AG04449 (cell line): ENCODE measurements around the gene COQ3.

Experiments used
- CTCF ChIA-PET: fragments of 350-600 bp; formaldehyde crosslinking; extraction: SDS; loops from one replicate; lab custom pipeline; 2021; ENCODE audit warnings: antibody characterized with exemption; lab: Yijun Ruan, JAX
- POLR2A ChIA-PET: fragments of 400-600, 350-600 bp; formaldehyde crosslinking; extraction: SDS; loops from one replicate; lab custom pipeline; 2020; ENCODE audit warnings: antibody characterized with exemption, inconsistent platforms; lab: Yijun Ruan, JAX
- DNase-seq: peaks from one replicate; pipeline ENCODE4 v3.0.0-alpha.2; 2010; ENCODE audit warnings: low read depth, low spot score
- H3K4me3 ChIP-seq: 2 replicates; pipeline ENCODE4 v1.5.1; 2011; ENCODE audit warnings: low read depth, mild to moderate bottlenecking, control low read depth, low read length
- TF ChIP-seq, protein P1 (sequence below): IDR thresholded peaks from one replicate; pipeline ENCODE4 v1.5.1; 2011; ENCODE audit warnings: mild to moderate bottlenecking, moderate library complexity, low read length, control low read depth, inconsistent platforms; ENCODE audit not compliant: insufficient read depth; ENCODE audit errors: missing control alignments

The COQ3 gene

DNA sequence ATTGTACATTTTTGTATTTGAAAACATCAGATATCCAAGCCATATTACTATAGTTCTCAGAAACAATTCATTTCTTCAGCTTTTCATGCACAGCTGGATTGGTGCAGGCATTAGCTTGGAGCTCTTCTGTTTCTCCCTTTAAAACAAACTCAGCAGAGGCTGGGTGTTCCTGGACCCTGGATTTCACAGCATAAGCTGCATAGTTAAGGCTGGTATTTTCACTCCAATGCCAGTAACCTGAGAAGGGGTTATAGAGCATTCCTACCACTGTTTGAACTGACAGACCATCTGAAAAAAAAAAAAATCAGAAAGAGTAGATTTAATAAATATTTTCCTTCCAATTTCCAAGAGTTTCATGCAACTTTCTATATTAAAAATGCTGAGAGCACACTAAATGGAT is 24.5 kb downstream of the COQ3 start:
- no peak overlapping the region for H3K4me3 ChIP-seq
- no peak for DNase-seq
- CTCF ChIA-PET: interaction anchor here (0.8 to 2.5 kb wide), 2 partner anchors 31 to 39 kb away, joined by 3 to 8 read pairs; no protein-coding TSS in a partner anchor
- POLR2A ChIA-PET: no interaction called here
- TF ChIP-seq, protein P1, sequence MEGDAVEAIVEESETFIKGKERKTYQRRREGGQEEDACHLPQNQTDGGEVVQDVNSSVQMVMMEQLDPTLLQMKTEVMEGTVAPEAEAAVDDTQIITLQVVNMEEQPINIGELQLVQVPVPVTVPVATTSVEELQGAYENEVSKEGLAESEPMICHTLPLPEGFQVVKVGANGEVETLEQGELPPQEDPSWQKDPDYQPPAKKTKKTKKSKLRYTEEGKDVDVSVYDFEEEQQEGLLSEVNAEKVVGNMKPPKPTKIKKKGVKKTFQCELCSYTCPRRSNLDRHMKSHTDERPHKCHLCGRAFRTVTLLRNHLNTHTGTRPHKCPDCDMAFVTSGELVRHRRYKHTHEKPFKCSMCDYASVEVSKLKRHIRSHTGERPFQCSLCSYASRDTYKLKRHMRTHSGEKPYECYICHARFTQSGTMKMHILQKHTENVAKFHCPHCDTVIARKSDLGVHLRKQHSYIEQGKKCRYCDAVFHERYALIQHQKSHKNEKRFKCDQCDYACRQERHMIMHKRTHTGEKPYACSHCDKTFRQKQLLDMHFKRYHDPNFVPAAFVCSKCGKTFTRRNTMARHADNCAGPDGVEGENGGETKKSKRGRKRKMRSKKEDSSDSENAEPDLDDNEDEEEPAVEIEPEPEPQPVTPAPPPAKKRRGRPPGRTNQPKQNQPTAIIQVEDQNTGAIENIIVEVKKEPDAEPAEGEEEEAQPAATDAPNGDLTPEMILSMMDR: no peak

DNA sequence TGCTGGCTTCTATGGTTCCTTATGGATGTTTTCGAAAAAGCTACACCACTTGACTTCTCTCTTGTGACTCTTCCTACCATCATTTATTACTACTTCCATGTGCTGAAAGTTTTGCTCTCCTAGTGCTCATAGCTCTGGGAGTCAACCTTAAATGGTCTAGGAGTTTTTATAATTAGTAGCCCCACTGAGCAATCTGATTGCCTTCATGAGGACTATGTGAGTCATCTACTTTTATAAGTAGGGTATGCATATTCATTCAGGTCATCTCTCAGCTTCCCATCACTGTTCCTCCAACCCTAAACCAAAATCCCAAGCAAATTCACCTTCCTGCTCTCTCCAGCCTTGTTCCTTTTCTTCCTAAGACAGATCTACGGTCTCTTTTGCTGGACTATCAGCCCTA is 27.1 kb downstream of the COQ3 start:
- POLR2A ChIA-PET: no interaction called here
- no peak for DNase-seq
- CTCF ChIA-PET: interaction anchor here (1.9 kb wide), 1 partner anchor 37 kb away, joined by 7 read pairs; no protein-coding TSS in a partner anchor
- TF ChIP-seq, protein P1: no peak
- H3K4me3 ChIP-seq: no peak overlapping the region

DNA sequence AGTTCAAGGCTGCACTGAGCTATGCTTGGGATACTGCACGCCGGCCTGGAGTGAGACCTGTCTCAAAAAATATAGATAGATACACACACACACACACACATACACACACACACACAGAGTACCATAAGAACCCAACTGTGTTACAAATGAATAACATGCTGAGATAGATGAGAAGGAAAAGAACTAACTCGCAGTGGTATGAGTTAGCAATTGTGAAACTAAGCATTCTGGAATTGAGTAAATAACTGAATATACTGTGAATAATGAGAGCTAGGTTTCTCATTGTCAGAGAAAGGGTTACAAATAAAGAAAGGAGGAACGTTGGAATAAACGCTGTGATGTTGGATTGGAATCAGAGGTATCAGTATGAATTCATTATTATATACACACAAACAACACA is 30.0 kb downstream of the COQ3 start:
- CTCF ChIA-PET: no interaction called here
- DNase-seq: no peak
- POLR2A ChIA-PET: no interaction called here
- H3K4me3 ChIP-seq: no peak overlapping the region
- TF ChIP-seq, protein P1: no peak

DNA sequence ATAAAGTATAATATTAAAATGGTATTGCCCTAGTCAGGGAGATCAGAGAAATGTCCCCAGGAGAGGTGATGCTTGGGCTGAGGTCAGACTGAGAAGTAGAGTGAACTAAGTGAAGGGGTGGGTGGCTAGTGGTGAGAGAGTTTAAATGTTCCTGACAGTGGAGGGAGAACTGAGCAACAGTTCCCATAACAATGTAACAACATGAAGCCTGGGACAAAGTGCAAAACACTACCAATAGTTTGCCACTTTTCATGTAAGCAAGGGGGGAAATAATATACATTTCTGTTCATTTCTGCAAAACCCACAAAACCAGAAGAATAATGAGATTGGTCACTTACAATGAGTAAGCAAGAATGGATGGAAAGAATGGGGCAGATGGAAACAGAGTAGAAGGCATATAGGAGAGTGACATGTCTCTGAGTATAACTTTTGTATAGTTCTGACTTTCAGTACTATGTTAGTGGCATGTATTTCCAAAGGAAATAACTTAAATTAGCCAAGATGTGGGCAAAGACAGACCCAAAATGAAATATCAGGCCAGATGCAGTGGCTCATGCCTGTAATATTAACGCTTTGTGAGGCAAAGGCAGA is 31.2 kb downstream of the COQ3 start:
- ChIA-PET POLR2A (no interaction called here), CTCF (no interaction called here)
- TF ChIP-seq, protein P1: no peak
- no peak overlapping the region for H3K4me3 ChIP-seq
- no peak for DNase-seq

DNA sequence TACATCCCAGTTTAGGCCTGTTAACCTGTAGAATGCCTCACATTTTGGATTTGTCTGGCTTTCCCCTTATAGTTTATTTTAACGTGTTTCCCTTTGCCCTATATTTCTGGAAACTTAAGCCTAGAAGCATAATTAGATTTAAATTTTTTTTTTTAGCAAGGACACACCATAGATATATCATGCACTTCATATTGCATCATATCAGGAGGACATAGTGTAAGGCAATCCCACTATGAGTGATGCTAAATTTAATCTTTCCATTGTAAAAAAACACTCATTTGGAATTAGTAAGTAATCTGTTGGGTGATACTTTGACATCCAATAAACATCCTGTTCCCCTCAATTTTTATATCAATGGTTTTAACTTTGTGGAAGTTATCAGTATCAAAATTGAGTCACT is 34.2 kb downstream of the COQ3 start:
- TF ChIP-seq, protein P1: no peak
- POLR2A ChIA-PET: no interaction called here
- CTCF ChIA-PET: interaction anchor here (1.5 kb wide), 1 partner anchor 9 kb away, joined by 4 read pairs; no protein-coding TSS in a partner anchor
- no peak for DNase-seq
- H3K4me3 ChIP-seq: no peak overlapping the region

DNA sequence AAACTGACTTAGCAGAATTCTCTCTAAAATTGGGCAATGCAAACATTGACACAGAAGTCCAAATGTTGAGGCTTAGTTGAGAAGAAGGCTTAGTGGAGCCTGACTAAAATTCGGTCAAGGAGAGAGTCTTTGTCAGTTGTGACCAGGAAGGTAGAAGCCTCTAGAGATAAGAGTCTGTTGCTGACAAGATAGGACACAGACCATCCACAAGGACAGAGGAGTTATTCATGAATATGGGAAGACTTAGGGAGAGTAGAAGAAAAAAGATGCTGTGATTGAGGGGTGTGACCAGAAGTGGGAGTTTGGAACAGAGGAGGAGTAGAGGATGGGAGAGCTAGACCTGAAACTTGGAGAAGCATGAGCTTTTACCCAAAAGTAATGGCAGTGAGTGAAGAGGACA is 37.4 kb downstream of the COQ3 start:
- no peak for DNase-seq
- ChIA-PET POLR2A (no interaction called here), CTCF (no interaction called here)
- no peak overlapping the region for H3K4me3 ChIP-seq
- TF ChIP-seq, protein P1: no peak
